RWPE2 (cell line): Measurements from ENCODE around the gene MIOX.
A peak's percentile ranks its signal among the peaks of the same experiment; 100 is the strongest.

Experiments used
- ATAC-seq: fragments of 200-7000 bp; cut with Tn5 transposase; 3 replicates; pipeline ENCODE4 v1.9.1; 2021; ENCODE audit warnings: low read depth
- DNase-seq: peaks from one replicate; pipeline ENCODE4 v3.0.0-alpha.2; 2020; ENCODE audit warnings: low spot score
- H3K27ac ChIP-seq: fragments of 450-650 bp; 2 replicates; pipeline ENCODE4 v1.5.1; 2017; ENCODE audit warnings: mild to moderate bottlenecking; ENCODE audit not compliant: poor library complexity, severe bottlenecking
- H3K27me3 ChIP-seq: fragments of 250-450 bp; sonication (Bioruptor Pico); 2 replicates; pipeline ENCODE4 v1.5.1; 2021; ENCODE audit warnings: mild to moderate bottlenecking, moderate library complexity; ENCODE audit not compliant: insufficient read depth, poor library complexity, severe bottlenecking
- H3K36me3 ChIP-seq: fragments of 250-450 bp; sonication (Bioruptor Pico); 2 replicates; pipeline ENCODE4 v1.5.1; 2020; ENCODE audit warnings: low read depth, mild to moderate bottlenecking, moderate library complexity
- H3K4me1 ChIP-seq: fragments of 250-450 bp; sonication (Bioruptor Pico); 2 replicates; pipeline ENCODE4 v1.5.1; 2021; ENCODE audit warnings: mild to moderate bottlenecking, moderate library complexity; ENCODE audit not compliant: insufficient read depth, poor library complexity, severe bottlenecking
- H3K4me3 ChIP-seq: fragments of 250-450 bp; sonication (Bioruptor Pico); 2 replicates; pipeline ENCODE4 v1.5.1; 2021; ENCODE audit warnings: mild to moderate bottlenecking, moderate library complexity; ENCODE audit not compliant: severe bottlenecking
- H3K9me3 ChIP-seq: fragments of 250-450 bp; sonication (Bioruptor Pico); 2 replicates; pipeline ENCODE4 v1.5.1; 2021; ENCODE audit warnings: mild to moderate bottlenecking, moderate library complexity; ENCODE audit not compliant: severe bottlenecking
- TF ChIP-seq, protein P1 (sequence below): fragments of 450-650 bp; IDR thresholded peaks from one replicate; pipeline ENCODE4 v1.5.1; 2017; ENCODE audit warnings: mild to moderate bottlenecking, moderate library complexity; ENCODE audit not compliant: poor library complexity, severe bottlenecking

Gene MIOX

DNA sequence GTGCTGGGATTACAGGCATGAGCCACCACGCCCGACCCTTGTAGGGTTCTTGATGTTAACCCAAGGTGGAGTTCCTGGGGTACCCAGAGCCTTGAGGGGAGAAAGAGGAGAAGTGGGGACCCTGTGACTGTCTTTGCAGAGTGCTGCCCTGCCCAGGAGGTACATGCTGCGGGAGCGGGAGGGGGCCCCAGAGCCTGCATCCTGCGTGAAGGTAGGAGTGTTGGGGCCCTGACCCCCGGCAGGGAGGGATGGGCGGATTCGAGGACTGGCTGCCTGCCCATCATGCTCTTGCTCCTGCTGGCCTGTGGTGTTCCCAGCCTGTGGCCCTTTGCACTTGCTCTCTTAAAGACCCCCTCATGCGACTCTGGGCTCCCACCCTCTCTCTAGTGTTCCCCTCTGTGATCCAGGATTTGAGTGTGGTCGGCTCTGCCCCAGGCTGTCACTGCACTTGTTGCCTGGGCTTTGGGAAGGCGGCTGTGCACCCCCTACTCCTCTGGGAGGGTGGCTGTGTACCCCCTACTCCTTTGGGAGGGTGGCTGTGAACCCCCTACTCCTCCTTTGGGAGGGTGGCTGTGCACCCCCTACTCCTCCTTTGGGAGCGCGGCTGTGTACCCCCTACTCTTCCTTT lies 34.3 kb downstream of the MIOX start:
- Histone ChIP-seq H3K9me3 (no peaks in the 10 kb centered on the region), H3K4me1 (no peaks in the 10 kb centered on the region), H3K36me3 (peaks cover 33% of the 10 kb centered on the region), H3K27me3 (no peaks in the 10 kb centered on the region), H3K4me3 (no peak overlapping the region), H3K27ac (no peak overlapping the region)
- DNase-seq (no peak), ATAC-seq (no peak)
- TF ChIP-seq, protein P1, sequence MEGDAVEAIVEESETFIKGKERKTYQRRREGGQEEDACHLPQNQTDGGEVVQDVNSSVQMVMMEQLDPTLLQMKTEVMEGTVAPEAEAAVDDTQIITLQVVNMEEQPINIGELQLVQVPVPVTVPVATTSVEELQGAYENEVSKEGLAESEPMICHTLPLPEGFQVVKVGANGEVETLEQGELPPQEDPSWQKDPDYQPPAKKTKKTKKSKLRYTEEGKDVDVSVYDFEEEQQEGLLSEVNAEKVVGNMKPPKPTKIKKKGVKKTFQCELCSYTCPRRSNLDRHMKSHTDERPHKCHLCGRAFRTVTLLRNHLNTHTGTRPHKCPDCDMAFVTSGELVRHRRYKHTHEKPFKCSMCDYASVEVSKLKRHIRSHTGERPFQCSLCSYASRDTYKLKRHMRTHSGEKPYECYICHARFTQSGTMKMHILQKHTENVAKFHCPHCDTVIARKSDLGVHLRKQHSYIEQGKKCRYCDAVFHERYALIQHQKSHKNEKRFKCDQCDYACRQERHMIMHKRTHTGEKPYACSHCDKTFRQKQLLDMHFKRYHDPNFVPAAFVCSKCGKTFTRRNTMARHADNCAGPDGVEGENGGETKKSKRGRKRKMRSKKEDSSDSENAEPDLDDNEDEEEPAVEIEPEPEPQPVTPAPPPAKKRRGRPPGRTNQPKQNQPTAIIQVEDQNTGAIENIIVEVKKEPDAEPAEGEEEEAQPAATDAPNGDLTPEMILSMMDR, result no peak

DNA sequence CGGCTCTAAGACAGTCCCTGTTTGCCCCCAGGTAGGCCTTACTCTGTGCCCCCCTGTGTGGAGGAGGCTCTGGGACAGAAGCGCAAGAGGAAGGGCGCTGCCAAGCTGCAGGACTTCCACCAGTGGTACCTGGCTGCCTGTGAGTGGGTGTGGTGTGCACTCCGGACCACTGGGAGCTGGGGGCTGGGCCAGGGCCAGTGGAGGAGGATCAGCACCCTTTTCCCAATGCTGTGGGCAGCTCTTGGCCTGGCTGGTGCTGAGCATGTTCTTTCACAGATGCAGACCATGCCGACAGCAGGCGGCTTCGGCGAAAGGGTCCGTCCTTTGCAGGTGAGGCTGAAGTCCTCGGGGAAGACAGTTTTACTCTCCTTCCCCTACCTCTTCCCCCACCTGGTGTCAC lies 35.1 kb downstream of the MIOX start:
- H3K4me3 ChIP-seq, result no peak overlapping the region
- H3K9me3 ChIP-seq, result no peaks in the 10 kb centered on the region
- TF ChIP-seq, protein P1, result no peak
- ATAC-seq (no peak), DNase-seq (no peak)
- no peak overlapping the region for H3K27ac ChIP-seq
- no peaks in the 10 kb centered on the region for H3K4me1 ChIP-seq
- H3K27me3 ChIP-seq, result no peaks in the 10 kb centered on the region
- peaks cover 29% of the 10 kb centered on the region for H3K36me3 ChIP-seq

DNA sequence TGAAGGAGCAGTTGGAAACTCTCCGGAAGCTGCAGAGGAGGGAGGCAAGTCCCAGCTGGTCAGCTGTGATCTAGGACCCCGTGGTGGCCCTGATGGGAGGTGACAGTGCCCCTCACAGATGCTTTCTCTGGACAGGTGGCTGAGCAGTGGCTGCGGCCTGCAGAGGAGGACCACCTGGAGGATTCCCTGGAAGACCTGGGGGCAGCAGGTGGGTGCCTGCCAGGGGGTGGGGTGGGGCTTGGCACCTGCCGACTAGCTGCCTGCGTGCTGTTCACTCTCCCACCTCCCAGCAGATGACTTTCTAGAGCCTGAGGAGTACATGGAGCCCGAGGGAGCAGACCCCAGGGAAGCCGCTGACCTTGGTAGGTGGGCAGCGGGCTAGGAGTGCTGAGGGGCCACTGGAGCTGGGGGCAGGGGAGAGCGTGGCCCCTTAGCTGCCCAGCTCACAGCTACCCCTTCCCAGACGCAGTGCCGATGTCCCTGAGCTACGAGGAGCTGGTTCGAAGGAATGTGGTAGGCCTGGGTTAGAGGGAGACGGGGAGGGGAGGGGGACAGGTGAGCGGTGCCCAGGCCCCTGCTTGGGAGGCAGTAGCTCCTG lies 35.6 kb downstream of the MIOX start:
- Histone ChIP-seq H3K4me1 (no peaks in the 10 kb centered on the region), H3K4me3 (no peak overlapping the region), H3K9me3 (no peaks in the 10 kb centered on the region), H3K36me3 (peaks cover 24% of the 10 kb centered on the region), H3K27ac (no peak overlapping the region), H3K27me3 (no peaks in the 10 kb centered on the region)
- DNase-seq (no peak), ATAC-seq (no peak)
- TF ChIP-seq, protein P1, result no peak

DNA sequence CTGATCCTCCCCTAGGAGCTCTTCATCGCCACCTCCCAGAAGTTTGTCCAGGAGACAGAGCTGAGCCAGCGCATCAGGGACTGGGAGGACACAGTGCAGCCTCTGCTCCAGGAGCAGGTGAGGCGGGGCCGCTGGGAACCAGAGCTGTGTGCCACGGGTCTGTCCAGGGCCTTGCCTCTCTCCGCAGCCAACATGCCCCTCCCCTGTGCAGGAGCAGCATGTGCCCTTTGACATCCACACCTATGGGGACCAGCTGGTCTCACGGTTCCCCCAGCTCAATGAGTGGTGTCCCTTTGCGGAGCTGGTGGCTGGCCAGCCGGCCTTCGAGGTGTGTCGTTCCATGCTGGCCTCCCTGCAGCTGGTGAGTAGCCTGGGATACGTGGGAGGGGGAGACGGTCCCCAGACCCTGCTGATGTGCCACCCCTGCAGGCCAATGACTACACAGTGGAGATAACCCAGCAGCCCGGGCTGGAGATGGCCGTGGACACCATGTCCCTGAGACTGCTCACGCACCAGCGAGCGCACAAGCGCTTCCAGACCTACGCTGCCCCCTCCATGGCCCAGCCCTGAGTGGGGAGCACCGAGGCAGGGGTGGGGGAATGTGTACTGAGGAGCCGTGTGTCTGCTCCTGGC lies 36.3 kb downstream of the MIOX start:
- Histone ChIP-seq H3K4me1 (no peaks in the 10 kb centered on the region), H3K27me3 (no peaks in the 10 kb centered on the region), H3K4me3 (no peak overlapping the region), H3K9me3 (no peaks in the 10 kb centered on the region), H3K36me3 (peaks cover 18% of the 10 kb centered on the region), H3K27ac (no peak overlapping the region)
- ATAC-seq, result no peak
- DNase-seq, result peak; percentile 52
- TF ChIP-seq, protein P1, result no peak

DNA sequence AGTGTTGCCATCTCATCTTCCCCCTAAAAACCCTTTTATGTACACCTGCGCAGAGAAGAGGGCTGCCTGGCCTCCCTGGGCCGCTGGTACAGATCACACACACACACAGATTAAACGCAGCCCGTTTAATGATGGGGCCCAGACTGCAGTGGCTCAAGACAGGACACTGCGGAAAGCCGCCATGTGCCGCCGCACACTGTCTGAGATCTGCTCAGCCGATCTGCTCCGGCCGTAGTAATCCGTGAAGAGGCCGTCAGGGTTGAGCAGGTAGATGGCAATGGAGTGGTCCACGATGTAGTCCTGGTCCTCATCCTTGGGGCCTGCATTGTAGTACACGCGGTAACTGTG lies 36.8 kb downstream of the MIOX start:
- no peaks in the 10 kb centered on the region for H3K27me3 ChIP-seq
- no peak overlapping the region for H3K27ac ChIP-seq
- no peak overlapping the region for H3K4me3 ChIP-seq
- DNase-seq, result no peak
- H3K9me3 ChIP-seq, result no peaks in the 10 kb centered on the region
- no peak for ATAC-seq
- peaks cover 17% of the 10 kb centered on the region for H3K36me3 ChIP-seq
- no peaks in the 10 kb centered on the region for H3K4me1 ChIP-seq
- TF ChIP-seq, protein P1, result no peak
